Caco-2 (cell line): Measurements from ENCODE around the gene PTPRN2. TPM values are rescaled to one million over a fixed set of nuclear protein-coding genes. Genes with fewer than 3 reads are reported as not detected.

Experiments used
- BruUV-seq: library from RNA; stranded (reverse); fragments of 400-500 nt; replicated peaks from 2 replicates; lab custom pipeline; 2021; lab: Mats Ljungman, UMichigan
- CTCF ChIA-PET: fragments of 300-600 bp; sonication (Branson Sonifier 250); formaldehyde crosslinking; loops from one replicate; lab custom pipeline; 2022; ENCODE audit warnings: antibody characterized with exemption; lab: Charles Lee
- POLR2A ChIA-PET: fragments of 300-600 bp; sonication (Branson Sonifier 250); formaldehyde crosslinking; loops from one replicate; lab custom pipeline; 2022; ENCODE audit warnings: antibody characterized with exemption; lab: Charles Lee
- DNase-seq, 2 experiments: peaks; one replicate each; pipeline versions ENCODE4 v3.0.0 to v3.0.0-alpha.2; 2020 to 2022
- H3K27me3 ChIP-seq: replicated peaks from 2 replicates; pipeline ENCODE4 v1.6.0; 2011; ENCODE audit warnings: low read length; ENCODE audit not compliant: control insufficient read depth, insufficient read depth
- H3K36me3 ChIP-seq: 2 replicates; pipeline ENCODE4 v1.5.1; 2011; ENCODE audit warnings: low read length; ENCODE audit not compliant: control insufficient read depth, insufficient read depth
- H3K4me1 ChIP-seq: fragments of 250-450 bp; sonication (Bioruptor Pico); 2 replicates; pipeline ENCODE4 v1.5.1; 2020; ENCODE audit warnings: mild to moderate bottlenecking
- H3K4me3 ChIP-seq: 2 replicates; pipeline ENCODE4 v1.5.1; 2011; ENCODE audit warnings: low read depth, mild to moderate bottlenecking, control low read depth, low read length
- H3K9me3 ChIP-seq: fragments of 250-450 bp; sonication (Bioruptor Pico); 2 replicates; pipeline ENCODE4 v1.5.1; 2020; ENCODE audit warnings: mild to moderate bottlenecking, moderate library complexity
- H3K27ac Mint-ChIP-seq: one replicate; pipeline ENCODE4 v1.8.0; 2022; ENCODE audit warnings: mixed read lengths; ENCODE audit not compliant: unreplicated experiment
- H3K27me3 Mint-ChIP-seq: one replicate; pipeline ENCODE4 v1.8.0; 2022; ENCODE audit warnings: mixed read lengths; ENCODE audit not compliant: insufficient read depth, unreplicated experiment
- H3K36me3 Mint-ChIP-seq: one replicate; pipeline ENCODE4 v1.8.0; 2022; ENCODE audit warnings: mild to moderate bottlenecking, mixed read lengths; ENCODE audit not compliant: insufficient read depth, unreplicated experiment
- H3K4me1 Mint-ChIP-seq: one replicate; pipeline ENCODE4 v1.8.0; 2022; ENCODE audit warnings: low read depth, mixed read lengths; ENCODE audit not compliant: unreplicated experiment
- H3K4me3 Mint-ChIP-seq: one replicate; pipeline ENCODE4 v1.8.0; 2022; ENCODE audit warnings: mild to moderate bottlenecking, moderate library complexity, mixed read lengths; ENCODE audit not compliant: unreplicated experiment
- H3K9me3 Mint-ChIP-seq: one replicate; pipeline ENCODE4 v1.8.0; 2022; ENCODE audit warnings: mixed read lengths; ENCODE audit not compliant: unreplicated experiment
- intact Hi-C: fragments of 100-400 bp; cut with micrococcal nuclease; formaldehyde crosslinking; loops from one replicate; pipeline ENCODE4 v1.10.0; 2022; ENCODE audit not compliant: unreplicated experiment
- total RNA-seq: library from RNA; stranded (reverse); gene quantifications from 2 replicates; pipeline ENCODE4 v1.2.3, GENCODE V29; 2022
- TF ChIP-seq, protein P1 (sequence below), 2 experiments: fragments of 200-600 bp in 1 of 2; IDR thresholded peaks; 1 replicate in 1 of 2; 2 replicates in 1 of 2; pipeline versions ENCODE4 v1.5.1 to v1.8.0; 2011 to 2022; ENCODE audit warnings: antibody characterized with exemption in 1 of 2, control low read depth in 1 of 2, inconsistent platforms in 1 of 2, low read depth in 1 of 2, low read length in 1 of 2, mild to moderate bottlenecking in 1 of 2, moderate library complexity in 1 of 2; ENCODE audit not compliant: insufficient read depth in 1 of 2, severe bottlenecking in 1 of 2, unreplicated experiment in 1 of 2

The PTPRN2 gene
- total RNA-seq, 1 experiment from 2014 or later, result 1.4 TPM

DNA sequence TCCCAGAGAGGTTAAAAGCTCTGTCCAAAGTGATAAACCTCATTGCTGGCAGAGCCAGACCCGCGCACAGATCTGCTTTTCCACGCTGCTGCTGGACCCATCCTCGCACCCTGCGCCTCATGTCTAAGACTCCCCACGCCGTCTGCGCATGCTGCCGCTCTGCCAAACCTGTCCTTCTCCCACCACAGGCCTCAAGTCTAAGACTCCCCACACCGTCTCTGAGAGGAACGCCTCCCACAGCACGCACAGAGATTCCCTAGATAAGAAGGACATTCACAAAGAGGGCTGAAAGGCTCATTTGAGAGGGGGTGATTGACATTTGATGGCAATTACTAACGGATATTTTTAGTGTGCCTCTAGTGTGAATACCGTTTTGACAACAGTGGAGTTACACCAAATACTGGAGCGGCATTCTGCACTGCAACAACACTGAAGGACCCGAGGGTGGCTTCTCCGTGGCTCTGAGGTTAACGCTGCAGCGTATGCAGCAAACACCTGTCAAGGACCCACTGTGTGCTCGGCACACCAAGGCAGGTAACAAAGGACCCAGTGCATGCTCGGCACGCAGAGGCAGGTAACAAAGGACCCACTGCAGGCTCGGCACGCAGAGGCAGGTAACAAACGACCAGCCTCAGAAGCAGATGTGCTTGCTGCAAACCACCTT is 1019.4 kb downstream of the PTPRN2 start:
- CTCF ChIA-PET, result no interaction called here
- Mint-ChIP-seq H3K4me3 (no peak overlapping the region), H3K9me3 (no peaks in the 10 kb centered on the region), H3K27ac (no peak overlapping the region), H3K36me3 (no peaks in the 10 kb centered on the region), H3K27me3 (peaks cover 9% of the 10 kb centered on the region), H3K4me1 (no peaks in the 10 kb centered on the region)
- DNase-seq, result no peak
- H3K36me3 ChIP-seq, result no peaks in the 10 kb centered on the region
- intact Hi-C loops, result no loop called here
- no peaks in the 10 kb centered on the region for H3K4me1 ChIP-seq
- no peak overlapping the region for H3K4me3 ChIP-seq
- no peaks in the 10 kb centered on the region for H3K27me3 ChIP-seq
- TF ChIP-seq, protein P1, sequence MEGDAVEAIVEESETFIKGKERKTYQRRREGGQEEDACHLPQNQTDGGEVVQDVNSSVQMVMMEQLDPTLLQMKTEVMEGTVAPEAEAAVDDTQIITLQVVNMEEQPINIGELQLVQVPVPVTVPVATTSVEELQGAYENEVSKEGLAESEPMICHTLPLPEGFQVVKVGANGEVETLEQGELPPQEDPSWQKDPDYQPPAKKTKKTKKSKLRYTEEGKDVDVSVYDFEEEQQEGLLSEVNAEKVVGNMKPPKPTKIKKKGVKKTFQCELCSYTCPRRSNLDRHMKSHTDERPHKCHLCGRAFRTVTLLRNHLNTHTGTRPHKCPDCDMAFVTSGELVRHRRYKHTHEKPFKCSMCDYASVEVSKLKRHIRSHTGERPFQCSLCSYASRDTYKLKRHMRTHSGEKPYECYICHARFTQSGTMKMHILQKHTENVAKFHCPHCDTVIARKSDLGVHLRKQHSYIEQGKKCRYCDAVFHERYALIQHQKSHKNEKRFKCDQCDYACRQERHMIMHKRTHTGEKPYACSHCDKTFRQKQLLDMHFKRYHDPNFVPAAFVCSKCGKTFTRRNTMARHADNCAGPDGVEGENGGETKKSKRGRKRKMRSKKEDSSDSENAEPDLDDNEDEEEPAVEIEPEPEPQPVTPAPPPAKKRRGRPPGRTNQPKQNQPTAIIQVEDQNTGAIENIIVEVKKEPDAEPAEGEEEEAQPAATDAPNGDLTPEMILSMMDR (IDR thresholded peaks at IDR 0.05; ENCODE audit: insufficient read depth in 1 of 2, low read depth in 1 of 2, low read length in 1 of 2, severe bottlenecking in 1 of 2, unreplicated experiment in 1 of 2), result no peak
- POLR2A ChIA-PET, result no interaction called here
- no peaks in the 10 kb centered on the region for H3K9me3 ChIP-seq
- BruUV-seq, result no TSS peak

- no peaks in the 10 kb centered on the region for H3K9me3 Mint-ChIP-seq
- no peak overlapping the region for H3K4me3 Mint-ChIP-seq
- no peaks in the 10 kb centered on the region for H3K4me1 Mint-ChIP-seq
- Histone ChIP-seq H3K9me3 (no peaks in the 10 kb centered on the region), H3K4me3 (no peak overlapping the region), H3K36me3 (no peaks in the 10 kb centered on the region), H3K27me3 (no peaks in the 10 kb centered on the region), H3K4me1 (no peaks in the 10 kb centered on the region)
- no peak for DNase-seq
- intact Hi-C loops, result no loop called here
- POLR2A ChIA-PET, result no interaction called here
- H3K36me3 Mint-ChIP-seq, result no peaks in the 10 kb centered on the region
- no TSS peak for BruUV-seq
- H3K27ac Mint-ChIP-seq, result no peak overlapping the region
- H3K27me3 Mint-ChIP-seq, result peaks cover 9% of the 10 kb centered on the region
- CTCF ChIA-PET, result no interaction called here
- TF ChIP-seq, protein P1 (IDR thresholded peaks at IDR 0.05; ENCODE audit: insufficient read depth in 1 of 2, low read depth in 1 of 2, low read length in 1 of 2, severe bottlenecking in 1 of 2, unreplicated experiment in 1 of 2), result no peak
Measured at GRCh38 chr7:157567666-157568065, 1020.0 kb downstream of the PTPRN2 start.

- Histone ChIP-seq H3K36me3 (no peaks in the 10 kb centered on the region), H3K27me3 (no peaks in the 10 kb centered on the region), H3K9me3 (no peaks in the 10 kb centered on the region; the same call in 1 of the 2 replicates), H3K4me1 (no peaks in the 10 kb centered on the region), H3K4me3 (no peak overlapping the region)
- intact Hi-C loops, result no loop called here
- no peak overlapping the region for H3K4me3 Mint-ChIP-seq
- ChIA-PET POLR2A (no interaction called here), CTCF (no interaction called here)
- TF ChIP-seq, protein P1 (IDR thresholded peaks at IDR 0.05; ENCODE audit: insufficient read depth in 1 of 2, low read depth in 1 of 2, low read length in 1 of 2, severe bottlenecking in 1 of 2, unreplicated experiment in 1 of 2), result no peak
- no peak for DNase-seq
- no peaks in the 10 kb centered on the region for H3K36me3 Mint-ChIP-seq
- no peaks in the 10 kb centered on the region for H3K9me3 Mint-ChIP-seq
- no TSS peak for BruUV-seq
- peaks cover 5% of the 10 kb centered on the region for H3K27me3 Mint-ChIP-seq
- no peak overlapping the region for H3K27ac Mint-ChIP-seq
- no peaks in the 10 kb centered on the region for H3K4me1 Mint-ChIP-seq
Measured at GRCh38 chr7:157566631-157567006, 1021.0 kb downstream of the PTPRN2 start.
